ENCODE results near the gene RHOBTB1.

RHOBTB1 gene

GRCh38 chr10:60823324-60823723 is 120.7 kb downstream of the RHOBTB1 start:
- peaks cover 0 to 14% (median 0%) of the 10 kb centered on the region in 4 donors for H3K4me1 ChIP-seq
- H3K4me3 ChIP-seq, result no peak overlapping the region
- no peak for TF ChIP-seq CTCF (IDR thresholded peaks at IDR 0.05)
- H3K27ac ChIP-seq, result no peak overlapping the region
- DNase-seq, result no peak
- no peaks in the 10 kb centered on the region for H3K9me3 ChIP-seq
- H3K36me3 ChIP-seq, result no peaks in the 10 kb centered on the region
- intact Hi-C loops (cut with DNase I; ENCODE audit: low total_unique reads), result loop anchor here (5.0 kb wide), 1 partner anchor 129 kb away; no protein-coding TSS in a partner anchor
- no peaks in the 10 kb centered on the region for H3K27me3 ChIP-seq

- Histone ChIP-seq H3K4me3 (no peak overlapping the region), H3K36me3 (no peaks in the 10 kb centered on the region), H3K9me3 (no peaks in the 10 kb centered on the region), H3K27me3 (no peaks in the 10 kb centered on the region), H3K27ac (no peak overlapping the region), H3K4me1 (peaks cover 0 to 14% (median 0%) of the 10 kb centered on the region in 4 donors)
- intact Hi-C loops (cut with DNase I; ENCODE audit: low total_unique reads), result loop anchor here (5.0 kb wide), 1 partner anchor 129 kb away; no protein-coding TSS in a partner anchor
- no peak for DNase-seq
- no peak for TF ChIP-seq CTCF (IDR thresholded peaks at IDR 0.05)
These were observed 121.2 kb downstream of the RHOBTB1 start for GRCh38 chr10:60822809-60823208.

- Histone ChIP-seq H3K4me3 (no peak overlapping the region), H3K27ac (no peak overlapping the region), H3K27me3 (no peaks in the 10 kb centered on the region), H3K9me3 (no peaks in the 10 kb centered on the region), H3K36me3 (no peaks in the 10 kb centered on the region), H3K4me1 (peaks cover 0 to 22% (median 2%) of the 10 kb centered on the region in 4 donors)
- intact Hi-C loops (cut with DNase I; ENCODE audit: low total_unique reads), result loop anchor here (5.0 kb wide), 1 partner anchor 131 kb away; no protein-coding TSS in a partner anchor
- TF ChIP-seq CTCF (IDR thresholded peaks at IDR 0.05), result no peak
- DNase-seq, result no peak
These were observed 122.3 kb downstream of the RHOBTB1 start for GRCh38 chr10:60821656-60822055.

GRCh38 chr10:60820093-60820754 is 123.8 kb downstream of the RHOBTB1 start:
- H3K9me3 ChIP-seq, result no peaks in the 10 kb centered on the region
- no peak for DNase-seq
- peaks cover 0 to 22% (median 2%) of the 10 kb centered on the region in 4 donors for H3K4me1 ChIP-seq
- peak in 1 of 2 experiments; percentile 7 for TF ChIP-seq CTCF (IDR thresholded peaks at IDR 0.05)
- intact Hi-C loops (cut with DNase I; ENCODE audit: low total_unique reads), result loop anchor here (5.0 kb wide), 1 partner anchor 132 kb away; no protein-coding TSS in a partner anchor
- no peaks in the 10 kb centered on the region for H3K36me3 ChIP-seq
- H3K27me3 ChIP-seq, result no peaks in the 10 kb centered on the region
- H3K27ac ChIP-seq, result no peak overlapping the region
- H3K4me3 ChIP-seq, result no peak overlapping the region

Data from tibial artery (tissue), 4 donors.